ENCODE results near the gene NIPAL4.

Gene NIPAL4

DNA sequence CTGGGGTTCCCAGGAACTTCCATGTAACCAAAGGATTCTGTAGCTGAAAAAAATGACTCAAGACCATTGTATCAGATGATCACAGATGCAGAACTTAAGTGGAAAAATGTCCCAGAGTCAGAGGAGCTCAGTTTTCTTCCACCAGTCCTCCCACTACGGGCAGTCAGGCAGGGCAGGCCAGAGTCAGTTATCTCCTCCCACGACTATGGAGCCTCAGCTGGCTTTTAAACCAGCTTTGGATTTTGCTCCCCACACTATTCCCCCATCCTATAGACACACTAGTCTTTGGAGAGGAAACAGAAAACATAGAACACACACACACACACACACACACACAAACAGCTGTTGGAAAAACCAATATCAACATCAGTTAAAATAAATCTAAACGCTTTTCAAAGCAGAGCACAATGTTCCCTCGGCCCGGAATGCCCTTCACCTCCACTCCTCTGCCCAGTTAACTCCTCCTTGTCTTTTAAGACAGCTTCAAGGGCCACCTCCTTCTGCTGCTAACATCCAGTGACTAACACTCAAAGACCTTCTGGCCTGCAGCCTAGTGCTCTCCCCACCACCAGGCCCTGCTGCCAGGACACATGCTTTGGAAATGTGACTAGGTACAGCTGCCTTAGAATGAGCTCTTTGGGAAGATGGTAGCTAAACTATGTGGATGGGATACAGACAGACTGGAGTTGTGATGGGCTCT, 56.8 kb downstream of the NIPAL4 start:
- DNase-seq (ENCODE audit: low spot score): no peak

DNA sequence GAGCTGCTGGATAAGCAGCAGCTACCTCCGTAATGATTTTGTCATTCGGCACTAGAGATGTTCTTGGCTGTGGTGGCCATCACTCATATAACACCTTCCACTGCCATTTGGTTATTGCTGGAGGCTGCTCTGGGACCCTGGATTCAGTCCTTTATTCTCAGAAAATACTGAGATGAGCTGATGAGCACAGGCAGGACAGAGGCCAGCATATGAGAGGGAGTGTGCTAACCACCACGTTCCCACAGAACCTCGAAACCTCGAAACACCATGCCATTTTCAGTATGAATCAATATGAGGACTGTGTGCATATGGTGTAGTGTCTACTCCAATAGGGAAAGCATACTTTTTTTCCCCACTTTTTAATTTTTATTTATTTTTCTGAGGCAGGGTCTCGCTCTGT, 59.0 kb downstream of the NIPAL4 start:
- DNase-seq (ENCODE audit: low spot score): no peak

DNA sequence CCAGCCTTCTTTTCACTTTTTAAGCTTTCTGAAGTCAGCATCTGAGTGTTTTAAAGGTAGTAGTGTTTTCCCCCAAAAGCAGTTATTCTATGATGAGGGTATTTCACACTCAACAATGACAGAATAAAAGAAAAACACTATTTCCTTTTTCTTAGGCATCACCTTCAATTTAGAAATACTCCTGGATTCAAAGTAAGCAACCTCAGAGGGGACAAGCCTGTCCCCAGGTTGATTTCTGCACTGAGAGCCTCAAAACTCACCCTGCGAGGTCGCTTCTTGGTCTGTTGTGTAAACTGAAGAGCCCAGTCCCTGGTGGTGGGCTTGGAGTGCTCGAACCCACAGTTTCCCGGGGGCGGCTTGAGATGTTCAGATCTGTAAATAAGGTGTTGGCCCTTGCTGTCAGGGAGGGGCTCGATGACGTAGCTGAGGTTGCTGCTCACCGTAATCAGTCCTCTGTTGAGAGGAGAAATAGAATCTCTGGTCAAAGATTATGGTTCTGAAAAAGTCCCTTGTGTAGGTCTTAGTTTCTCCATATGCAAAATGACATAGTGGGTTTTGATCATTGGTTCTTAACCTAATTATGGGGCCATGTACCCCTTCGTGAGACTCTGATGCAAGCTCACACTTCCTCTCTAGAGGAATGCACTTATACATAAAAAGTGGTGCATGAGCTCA, 59.7 kb downstream of the NIPAL4 start:
- DNase-seq (ENCODE audit: low spot score): no peak

DNA sequence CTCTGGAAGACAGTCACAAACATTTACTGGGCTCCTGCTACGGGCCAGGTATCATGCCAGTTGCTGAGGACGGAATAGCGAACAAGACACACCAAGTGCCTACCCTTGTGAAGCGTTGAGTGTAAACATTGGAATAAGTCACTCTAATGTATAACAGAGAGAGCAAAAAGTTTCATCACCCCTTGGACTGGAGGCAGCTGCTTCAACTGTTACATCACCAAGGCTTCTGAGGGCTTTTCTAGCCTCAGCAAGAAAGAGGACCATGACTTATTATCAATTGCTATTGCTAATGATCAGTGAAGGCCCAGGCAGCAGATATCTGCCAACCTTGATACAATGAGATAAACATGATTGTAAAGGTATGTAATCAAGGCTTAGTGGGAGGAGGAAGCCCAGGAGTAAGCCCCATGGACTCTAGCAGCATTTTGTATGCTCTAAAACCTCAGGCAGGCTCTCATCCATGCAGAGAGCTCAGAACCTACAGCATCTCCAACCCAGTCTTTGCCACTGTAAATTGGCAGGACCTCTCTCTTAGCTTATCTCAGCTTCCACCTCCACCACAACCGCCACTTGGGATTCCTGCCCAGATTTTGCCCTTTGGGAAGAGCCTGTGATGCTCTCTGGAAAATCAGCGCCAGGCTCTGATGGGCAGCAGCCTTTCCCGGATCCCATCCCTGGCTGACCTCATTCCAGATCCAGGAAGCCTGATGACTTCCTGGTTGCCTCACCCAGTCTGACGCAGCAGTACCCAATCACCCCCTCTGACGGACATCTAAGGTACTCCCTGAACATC, 61.1 kb downstream of the NIPAL4 start:
- no peak for DNase-seq (ENCODE audit: low spot score)

DNA sequence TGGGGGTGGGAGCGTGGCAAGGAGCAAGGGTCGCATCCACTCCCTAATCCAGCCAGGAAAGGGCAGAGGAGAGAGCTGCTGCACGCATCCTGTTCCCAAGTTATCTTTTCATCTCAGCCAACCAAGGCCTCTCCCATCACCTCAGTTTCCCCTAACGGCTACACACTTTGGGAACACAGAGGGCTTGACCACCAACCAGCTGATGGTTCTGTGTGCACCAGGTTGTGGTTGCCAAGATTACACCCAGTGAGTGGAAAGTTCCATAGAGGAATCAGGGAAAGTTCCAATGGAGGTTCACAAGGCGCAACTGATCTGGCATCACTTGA, 61.7 kb downstream of the NIPAL4 start:
- DNase-seq (ENCODE audit: low spot score): no peak

DNA sequence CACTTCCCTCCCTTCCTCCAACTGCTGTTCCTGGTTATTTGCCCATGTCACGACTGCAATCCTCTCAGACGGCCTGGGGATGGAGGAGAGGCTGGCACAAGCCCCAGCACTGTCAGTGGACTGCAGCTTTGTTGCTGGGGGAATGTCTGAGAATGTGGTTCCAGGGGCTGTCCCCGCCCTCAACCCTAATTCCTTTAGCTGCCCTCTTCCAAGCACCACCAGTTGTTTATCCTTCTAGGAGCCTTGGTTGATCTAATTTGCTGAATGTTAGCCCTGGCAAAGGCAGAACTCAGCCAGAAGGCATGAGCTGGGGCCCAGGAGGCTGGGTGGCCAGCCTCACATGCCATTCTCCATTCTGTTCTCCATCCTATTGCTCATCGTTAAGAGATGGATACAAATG, 64.0 kb downstream of the NIPAL4 start:
- no peak for DNase-seq (ENCODE audit: low spot score)

Data from CD4-positive, alpha-beta T cell treated with Interleukin-15 for 4 hours (primary cell).